Left ventricle myocardium superior (tissue), 1 donor: ENCODE measurements around the gene DCTPP1. TPM values are rescaled to one million over a fixed set of nuclear protein-coding genes. Genes with fewer than 3 reads are reported as not detected.

Experiments
- ATAC-seq: fragments of 200-7000 bp; cut with Tn5 transposase; one replicate; pipeline ENCODE4 v1.9.1; 2020; ENCODE audit warnings: mild to moderate bottlenecking, moderate library complexity
- DNase-seq: peaks from one replicate; pipeline ENCODE4 v3.0.0-alpha.2; 2020
- intact Hi-C: fragments of 100-400 bp; cut with micrococcal nuclease; formaldehyde crosslinking; loops from one replicate; pipeline ENCODE4 v1.11.0; 2022
- total RNA-seq: library from RNA; stranded (reverse); fragmentation: NEBNext Ultra II Directional; extraction: Animal tissue kit (Norgen Biotek cat#: 25700); gene quantifications from one replicate; pipeline ENCODE4 v1.2.1, GENCODE V29; 2021
- donor health status: DM: no; HTN: yes; CAD: no; lungs with severe emphysema.

The DCTPP1 gene
- total RNA-seq, 1 donor from 2014 or later, result 37.5 TPM

DNA sequence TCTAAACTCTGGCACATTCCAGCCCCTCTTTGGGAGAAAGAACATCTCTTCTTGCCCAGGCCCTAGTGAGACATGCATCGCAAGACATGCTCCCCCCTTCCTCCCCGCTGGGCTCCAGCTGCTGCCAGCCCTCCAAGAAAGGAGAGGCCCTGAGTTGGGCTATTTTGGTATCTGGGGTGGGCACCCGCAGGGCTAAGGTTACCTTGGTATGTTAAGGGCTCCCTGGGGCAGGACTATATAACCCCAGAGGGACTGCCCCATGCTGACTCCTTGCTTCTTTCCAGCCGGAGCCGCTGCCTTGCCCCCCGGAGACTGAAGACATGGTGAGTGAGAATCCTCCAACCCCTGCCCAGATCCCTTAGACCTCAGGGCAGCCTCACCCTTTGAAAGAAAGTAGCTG lies 55.3 kb downstream of the DCTPP1 start, which contains the start of gene MYL11:
Gene MYL11 (plus strand): TSS at position 265 of the 400 bp plus-strand sequence. CDS start 56 bp downstream, at position 321.
- DNase-seq (peak; percentile 10), ATAC-seq (no peak)
- intact Hi-C loops, result no loop called here

Other genes with a start within 250 kb of the DCTPP1 start
- gene CORO1A, start 246.4 kb downstream of the DCTPP1 start, total RNA-seq, result 10.3 TPM
- gene BOLA2B, start 236.4 kb downstream of the DCTPP1 start, total RNA-seq, result 49.5 TPM
- 16.5 TPM for gene SLX1A, start 236.2 kb downstream of the DCTPP1 start, total RNA-seq
- gene SULT1A3, start 230.8 kb downstream of the DCTPP1 start, total RNA-seq, result 12.5 TPM
- gene NPIPB13, start 181.6 kb downstream of the DCTPP1 start, total RNA-seq, result 3.5 TPM
- gene CD2BP2, start 74.7 kb downstream of the DCTPP1 start, total RNA-seq, result 29.3 TPM
- gene TBC1D10B, start 59.5 kb downstream of the DCTPP1 start, total RNA-seq, result 26.4 TPM
- gene MYL11, start 55.2 kb downstream of the DCTPP1 start, total RNA-seq, result not detected
- gene SEPTIN1, start 47.5 kb downstream of the DCTPP1 start, total RNA-seq, result 2.5 TPM
- gene ZNF48, start 34.6 kb downstream of the DCTPP1 start, total RNA-seq, result 5.2 TPM
- gene ZNF771, start 22.4 kb downstream of the DCTPP1 start, total RNA-seq, result 6.1 TPM
- 30.6 TPM for gene SEPHS2, start 15.8 kb upstream of the DCTPP1 start, total RNA-seq
- gene ITGAL, start 42.7 kb upstream of the DCTPP1 start, total RNA-seq, result 3.3 TPM
- gene ZNF768, start 96.5 kb upstream of the DCTPP1 start, total RNA-seq, result 75.4 TPM
- gene ZNF747, start 104.8 kb upstream of the DCTPP1 start, total RNA-seq, result 9.0 TPM
- gene ZNF764, start 128.3 kb upstream of the DCTPP1 start, total RNA-seq, result 9.1 TPM
- gene ZNF688, start 141.7 kb upstream of the DCTPP1 start, total RNA-seq, result 10.0 TPM
- 7.3 TPM for gene ZNF785, start 155.7 kb upstream of the DCTPP1 start, total RNA-seq
- gene ZNF689, start 180.4 kb upstream of the DCTPP1 start, total RNA-seq, result 4.8 TPM
- gene PRR14, start 220.9 kb upstream of the DCTPP1 start, total RNA-seq, result 22.0 TPM
- gene FBRS, start 228.4 kb upstream of the DCTPP1 start, total RNA-seq, result 30.4 TPM